A673 (cell line): ENCODE measurements around the gene TNRC6A. TPM values are rescaled to one million over a fixed set of nuclear protein-coding genes. Genes with fewer than 3 reads are reported as not detected.

Source experiments
- BruUV-seq: library from RNA; stranded (reverse); fragments of 400-500 nt; replicated peaks from 2 replicates; lab custom pipeline; 2021; lab: Mats Ljungman, UMichigan
- CTCF ChIA-PET: fragments of 300-600 bp; sonication (Branson Sonifier 250); formaldehyde crosslinking; loops from one replicate; lab custom pipeline; 2022; ENCODE audit warnings: antibody characterized with exemption; lab: Charles Lee
- POLR2A ChIA-PET: fragments of 300-600 bp; sonication (Branson Sonifier 250); formaldehyde crosslinking; loops from one replicate; lab custom pipeline; 2022; ENCODE audit warnings: antibody characterized with exemption; ENCODE audit not compliant: low non-redundant PET; lab: Charles Lee
- DNase-seq: peaks from one replicate; pipeline ENCODE4 v3.0.0-alpha.2; 2015; ENCODE audit warnings: low spot score
- H3K27ac ChIP-seq: fragments of 200-600 bp; sonication (generic); 2 replicates; pipeline ENCODE4 v1.5.1; 2016; ENCODE audit warnings: mixed run types, low read depth, mild to moderate bottlenecking, mixed read lengths, antibody characterized with exemption, low read length; ENCODE audit not compliant: poor library complexity, severe bottlenecking
- H3K27me3 ChIP-seq: fragments of 200-600 bp; sonication (generic); replicated peaks from 2 replicates; pipeline ENCODE4 v1.6.1; 2017; ENCODE audit warnings: mixed run types, low read depth, mild to moderate bottlenecking, mixed read lengths, antibody characterized with exemption, low read length; ENCODE audit not compliant: insufficient read depth, poor library complexity
- H3K36me3 ChIP-seq: fragments of 200-600 bp; sonication (generic); 2 replicates; pipeline ENCODE4 v1.6.1; 2016; ENCODE audit warnings: mixed run types, mild to moderate bottlenecking, mixed read lengths, antibody characterized with exemption, low read length; ENCODE audit not compliant: insufficient read depth, poor library complexity, severe bottlenecking
- H3K4me1 ChIP-seq: fragments of 200-600 bp; sonication (generic); 2 replicates; pipeline ENCODE4 v1.6.1; 2017; ENCODE audit warnings: mixed run types, mild to moderate bottlenecking, mixed read lengths, antibody characterized with exemption, low read length; ENCODE audit not compliant: insufficient read depth, poor library complexity, severe bottlenecking
- H3K4me3 ChIP-seq: fragments of 200-600 bp; sonication (generic); 2 replicates; pipeline ENCODE4 v1.5.1; 2016; ENCODE audit warnings: low read depth, mixed run types, mild to moderate bottlenecking, mixed read lengths, low read length; ENCODE audit not compliant: poor library complexity, severe bottlenecking
- H3K9me3 ChIP-seq: fragments of 200-600 bp; sonication (generic); 2 replicates; pipeline ENCODE4 v1.6.1; 2016; ENCODE audit warnings: mixed run types, low read depth, mild to moderate bottlenecking, mixed read lengths, antibody characterized with exemption, low read length; ENCODE audit not compliant: poor library complexity, severe bottlenecking
- EZH2 ChIP-seq: fragments of 200-600 bp; sonication (generic); IDR thresholded peaks from 2 replicates; pipeline ENCODE4 v1.6.1; 2017; ENCODE audit warnings: borderline replicate concordance, low read depth, mild to moderate bottlenecking, mixed read lengths, antibody characterized with exemption, low read length; ENCODE audit not compliant: poor library complexity, severe bottlenecking
- intact Hi-C: fragments of 100-400 bp; cut with micrococcal nuclease; formaldehyde crosslinking; loops from one replicate; pipeline ENCODE4 v1.10.0; 2022; ENCODE audit not compliant: unreplicated experiment
- total RNA-seq: library from RNA; stranded (reverse); gene quantifications from 2 replicates; pipeline ENCODE4 v1.2.3, GENCODE V29; 2021
- TF ChIP-seq, protein P1 (sequence below): fragments of 300-800, 200-600 bp; sonication (generic); conservative IDR thresholded peaks from 2 replicates; pipeline ENCODE4 v1.5.1; 2017; ENCODE audit warnings: low read depth, mild to moderate bottlenecking, antibody characterized with exemption, low read length, moderate library complexity, mixed read lengths

The TNRC6A gene
- total RNA-seq, 1 experiment from 2014 or later, result 90.8 TPM

- Histone ChIP-seq H3K4me3 (peak overlapping the region; percentile 78), H3K9me3 (no peaks in the 10 kb centered on the region), H3K4me1 (peaks cover 13% of the 10 kb centered on the region), H3K27ac (peak overlapping the region; percentile 93), H3K27me3 (no peaks in the 10 kb centered on the region), H3K36me3 (peaks cover 18% of the 10 kb centered on the region)
- ChIA-PET CTCF (no interaction called here), POLR2A (no interaction called here)
- DNase-seq, result no peak
- TF ChIP-seq, protein P1, sequence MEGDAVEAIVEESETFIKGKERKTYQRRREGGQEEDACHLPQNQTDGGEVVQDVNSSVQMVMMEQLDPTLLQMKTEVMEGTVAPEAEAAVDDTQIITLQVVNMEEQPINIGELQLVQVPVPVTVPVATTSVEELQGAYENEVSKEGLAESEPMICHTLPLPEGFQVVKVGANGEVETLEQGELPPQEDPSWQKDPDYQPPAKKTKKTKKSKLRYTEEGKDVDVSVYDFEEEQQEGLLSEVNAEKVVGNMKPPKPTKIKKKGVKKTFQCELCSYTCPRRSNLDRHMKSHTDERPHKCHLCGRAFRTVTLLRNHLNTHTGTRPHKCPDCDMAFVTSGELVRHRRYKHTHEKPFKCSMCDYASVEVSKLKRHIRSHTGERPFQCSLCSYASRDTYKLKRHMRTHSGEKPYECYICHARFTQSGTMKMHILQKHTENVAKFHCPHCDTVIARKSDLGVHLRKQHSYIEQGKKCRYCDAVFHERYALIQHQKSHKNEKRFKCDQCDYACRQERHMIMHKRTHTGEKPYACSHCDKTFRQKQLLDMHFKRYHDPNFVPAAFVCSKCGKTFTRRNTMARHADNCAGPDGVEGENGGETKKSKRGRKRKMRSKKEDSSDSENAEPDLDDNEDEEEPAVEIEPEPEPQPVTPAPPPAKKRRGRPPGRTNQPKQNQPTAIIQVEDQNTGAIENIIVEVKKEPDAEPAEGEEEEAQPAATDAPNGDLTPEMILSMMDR, result no peak
- TF ChIP-seq EZH2, result no peak
- intact Hi-C loops, result no loop called here
- BruUV-seq, result TSS peak; percentile 90
These were observed 584 bp upstream of the TNRC6A start for GRCh38 chr16:24728891-24729242.

GRCh38 chr16:24729951-24730815 lies 732 bp downstream of the TNRC6A start:
- Histone ChIP-seq H3K4me1 (peaks cover 13% of the 10 kb centered on the region), H3K36me3 (peaks cover 22% of the 10 kb centered on the region), H3K4me3 (peak overlapping the region; percentile 78), H3K27me3 (no peaks in the 10 kb centered on the region), H3K27ac (peak overlapping the region; percentile 93), H3K9me3 (no peaks in the 10 kb centered on the region)
- TF ChIP-seq EZH2, result no peak
- TF ChIP-seq, protein P1, result no peak
- peak; percentile 57 for DNase-seq
- POLR2A ChIA-PET, result interaction anchor here (0.6 to 0.7 kb wide), 3 partner anchors 28 to 421 kb away, joined by 3 to 11 read pairs (median 4); no protein-coding TSS in a partner anchor
- CTCF ChIA-PET, result interaction anchor here (0.5 kb wide), 1 partner anchor 42 kb away, joined by 3 read pairs; no protein-coding TSS in a partner anchor
- BruUV-seq, result no TSS peak
- intact Hi-C loops, result no loop called here

- Histone ChIP-seq H3K4me1 (peaks cover 13% of the 10 kb centered on the region), H3K4me3 (peak overlapping the region; percentile 78), H3K9me3 (no peaks in the 10 kb centered on the region), H3K27me3 (no peaks in the 10 kb centered on the region), H3K27ac (no peak overlapping the region), H3K36me3 (peaks cover 22% of the 10 kb centered on the region)
- intact Hi-C loops, result no loop called here
- POLR2A ChIA-PET, result interaction anchor here (0.7 kb wide), 1 partner anchor 44 kb away, joined by 3 read pairs; no protein-coding TSS in a partner anchor
- CTCF ChIA-PET, result interaction anchor here (0.5 kb wide), 1 partner anchor 43 kb away, joined by 3 read pairs; no protein-coding TSS in a partner anchor
- BruUV-seq, result TSS peak; percentile 60
- TF ChIP-seq EZH2, result no peak
- TF ChIP-seq, protein P1, result no peak
- DNase-seq, result no peak
These were observed 1.5 kb downstream of the TNRC6A start for GRCh38 chr16:24730914-24731313.
